H9 (cell line): ENCODE data around the gene SYNE3. TPM values are rescaled to one million over a fixed set of nuclear protein-coding genes. Genes with fewer than 3 reads are reported as not detected.

Experiments
- DNase-seq: peaks from one replicate; pipeline ENCODE4 v3.0.0-alpha.2; 2017
- H2AFZ ChIP-seq: one replicate; pipeline ENCODE4 v1.6.1; 2013; ENCODE audit warnings: mild to moderate bottlenecking, low read length, control low read depth, moderate library complexity
- H2AK5ac ChIP-seq: 2 replicates; pipeline ENCODE4 v1.6.1; 2013; ENCODE audit warnings: low read length, control low read depth, mixed read lengths; ENCODE audit not compliant: insufficient read length
- H2BK120ac ChIP-seq: one replicate; pipeline ENCODE4 v1.6.1; 2013; ENCODE audit warnings: low read depth, mild to moderate bottlenecking, low read length, control low read depth, inconsistent platforms; ENCODE audit not compliant: poor library complexity, severe bottlenecking
- H2BK12ac ChIP-seq: 2 replicates; pipeline ENCODE4 v1.6.1; 2013; ENCODE audit warnings: low read length, control low read depth, mixed read lengths, low read depth; ENCODE audit not compliant: insufficient read length
- H2BK15ac ChIP-seq: 2 replicates; pipeline ENCODE4 v1.6.1; 2013; ENCODE audit warnings: low read depth, low read length, control low read depth
- H2BK20ac ChIP-seq: one replicate; pipeline ENCODE4 v1.6.1; 2013; ENCODE audit warnings: low read depth, mild to moderate bottlenecking, low read length, control low read depth, inconsistent platforms; ENCODE audit not compliant: poor library complexity, severe bottlenecking
- H2BK5ac ChIP-seq: 2 replicates; pipeline ENCODE4 v1.6.1; 2013; ENCODE audit warnings: low read length, control low read depth, mixed read lengths; ENCODE audit not compliant: insufficient read length
- H3K14ac ChIP-seq: 2 replicates; pipeline ENCODE4 v1.6.1; 2013; ENCODE audit warnings: low read length, control low read depth; ENCODE audit not compliant: insufficient read depth
- H3K18ac ChIP-seq: 2 replicates; pipeline ENCODE4 v1.6.1; 2013; ENCODE audit warnings: low read depth, mild to moderate bottlenecking, mixed read lengths, low read length, control low read depth; ENCODE audit not compliant: insufficient read length
- H3K23ac ChIP-seq: 2 replicates; pipeline ENCODE4 v1.6.1; 2013; ENCODE audit warnings: low read length, control low read depth, mixed read lengths, low read depth; ENCODE audit not compliant: insufficient read length
- H3K23me2 ChIP-seq: 2 replicates; pipeline ENCODE4 v1.6.1; 2013; ENCODE audit warnings: low read depth, mild to moderate bottlenecking, mixed read lengths, low read length, control low read depth; ENCODE audit not compliant: insufficient read length, poor library complexity, severe bottlenecking
- H3K27ac ChIP-seq: 2 replicates; pipeline ENCODE4 v1.5.1; 2013; ENCODE audit warnings: low read length, control low read depth, mixed read lengths, low read depth; ENCODE audit not compliant: insufficient read length
- H3K27me3 ChIP-seq: 2 replicates; pipeline ENCODE4 v1.6.1; 2013; ENCODE audit warnings: low read length, control low read depth, inconsistent platforms; ENCODE audit not compliant: insufficient read depth
- H3K4ac ChIP-seq: 2 replicates; pipeline ENCODE4 v1.6.1; 2013; ENCODE audit warnings: low read depth, mild to moderate bottlenecking, control low read depth, inconsistent platforms, low read length, moderate library complexity
- H3K4me1 ChIP-seq: 2 replicates; pipeline ENCODE4 v1.6.1; 2013; ENCODE audit warnings: low read length, control low read depth, inconsistent platforms; ENCODE audit not compliant: insufficient read depth
- H3K4me2 ChIP-seq: 2 replicates; pipeline ENCODE4 v1.6.1; 2013; ENCODE audit warnings: low read length, control low read depth, mixed read lengths; ENCODE audit not compliant: insufficient read length, insufficient read depth
- H3K56ac ChIP-seq: 2 replicates; pipeline ENCODE4 v1.6.1; 2013; ENCODE audit warnings: low read depth, mild to moderate bottlenecking, mixed read lengths, low read length, control low read depth; ENCODE audit not compliant: insufficient read length
- H3K79me1 ChIP-seq: 2 replicates; pipeline ENCODE4 v1.6.1; 2013; ENCODE audit warnings: low read depth, mild to moderate bottlenecking, moderate library complexity, low read length, control low read depth, inconsistent platforms; ENCODE audit not compliant: insufficient read depth, poor library complexity, severe bottlenecking
- H3K79me2 ChIP-seq: 2 replicates; pipeline ENCODE4 v1.6.1; 2013; ENCODE audit warnings: low read length, control low read depth, inconsistent platforms; ENCODE audit not compliant: insufficient read depth
- H3K9ac ChIP-seq: 2 replicates; pipeline ENCODE4 v1.6.1; 2013; ENCODE audit warnings: low read length, control low read depth, mixed read lengths; ENCODE audit not compliant: insufficient read length; ENCODE audit errors: extremely low read depth
- H3K9me3 ChIP-seq: one replicate; pipeline ENCODE4 v1.6.1; 2013; ENCODE audit warnings: low read depth, low read length, inconsistent platforms; ENCODE audit not compliant: control insufficient read depth
- H3T11ph ChIP-seq: one replicate; pipeline ENCODE4 v1.6.1; 2013; ENCODE audit warnings: mild to moderate bottlenecking, low read length, control low read depth, inconsistent platforms
- H4K20me1 ChIP-seq: one replicate; pipeline ENCODE4 v1.6.1; 2013; ENCODE audit not compliant: control insufficient read depth, insufficient read length, insufficient read depth
- H4K5ac ChIP-seq: 2 replicates; pipeline ENCODE4 v1.6.1; 2013; ENCODE audit warnings: low read depth, mild to moderate bottlenecking, mixed read lengths, low read length, control low read depth; ENCODE audit not compliant: insufficient read length
- H4K8ac ChIP-seq: replicated peaks from 2 replicates; pipeline ENCODE4 v1.6.1; 2013; ENCODE audit warnings: low read length, control low read depth, mixed read lengths, low read depth; ENCODE audit not compliant: insufficient read length
- H4K91ac ChIP-seq: 2 replicates; pipeline ENCODE4 v1.6.1; 2013; ENCODE audit warnings: low read depth, mild to moderate bottlenecking, moderate library complexity, mixed read lengths, low read length, control low read depth; ENCODE audit not compliant: insufficient read length
- H3K27ac Mint-ChIP-seq, 3 experiments: 2 replicates in 2 of 3; 3 replicates in 1 of 3; pipeline ENCODE4 v1.8.0; 2020 to 2021; ENCODE audit warnings: mixed read lengths in 3 of 3, mild to moderate bottlenecking in 1 of 3, moderate library complexity in 1 of 3
- H3K27me3 Mint-ChIP-seq: 2 replicates; pipeline ENCODE4 v1.8.0; 2021; ENCODE audit warnings: low read depth, mild to moderate bottlenecking, moderate library complexity, mixed read lengths
- H3K36me3 Mint-ChIP-seq, 3 experiments: 2 replicates in 2 of 3; 3 replicates in 1 of 3; pipeline ENCODE4 v1.8.0; 2020 to 2021; ENCODE audit warnings: low read depth in 3 of 3, mixed read lengths in 3 of 3; ENCODE audit not compliant: insufficient read depth in 1 of 3
- H3K4me1 Mint-ChIP-seq, 2 experiments: 2 replicates each; pipeline ENCODE4 v1.8.0; 2020; ENCODE audit warnings: mixed read lengths in 2 of 2
- H3K4me3 Mint-ChIP-seq, 2 experiments: 2 replicates in 1 of 2; 3 replicates in 1 of 2; pipeline ENCODE4 v1.8.0; 2020 to 2021; ENCODE audit warnings: mild to moderate bottlenecking in 2 of 2, mixed read lengths in 2 of 2, moderate library complexity in 1 of 2
- H3K9me3 Mint-ChIP-seq, 2 experiments: 2 replicates in 1 of 2; 3 replicates in 1 of 2; pipeline ENCODE4 v1.8.0; 2020; ENCODE audit warnings: mild to moderate bottlenecking in 2 of 2, mixed read lengths in 2 of 2, moderate library complexity in 1 of 2
- CTCF ChIP-seq: fragments of 200-600 bp; sonication (generic); conservative IDR thresholded peaks from 3 replicates; pipeline ENCODE4 v1.8.0; 2021; ENCODE audit warnings: antibody characterized with exemption, mild to moderate bottlenecking
- WGBS: extraction: QIAGEN DNeasy Blood & Tissue Kit; methylation state at CpG from one replicate; pipeline ENCODE4 v1.1.7; 2013; ENCODE audit warnings: missing lambda C conversion rate, low lambda C conversion rate, mixed read lengths; ENCODE audit not compliant: insufficient read length; ENCODE audit errors: extremely low coverage; 5-methylcytosine and 5-hydroxymethylcytosine counted together
- total RNA-seq: library from RNA; stranded (reverse); gene quantifications from 2 replicates; pipeline ENCODE4 v1.2.1, GENCODE V29; 2021

SYNE3 gene
- total RNA-seq, 1 experiment from 2014 or later, result 0.11 TPM

GRCh38 chr14:95525999-95526398, 9.5 kb upstream of the SYNE3 start:
- no peak overlapping the region for H3K9ac ChIP-seq
- peaks cover 3% of the 10 kb centered on the region for H3K27me3 Mint-ChIP-seq
- H2BK20ac ChIP-seq, result no peak overlapping the region
- no peak overlapping the region for H4K5ac ChIP-seq
- H3K56ac ChIP-seq, result no peak overlapping the region
- no peaks in the 10 kb centered on the region for H3K9me3 ChIP-seq
- H3K79me2 ChIP-seq, result peaks cover 2% of the 10 kb centered on the region
- no peak overlapping the region for H2BK15ac ChIP-seq
- WGBS, result no CpG with 5 or more reads among the region's 5 CpGs
- H3K23me2 ChIP-seq, result no peaks in the 10 kb centered on the region
- H3K36me3 Mint-ChIP-seq, result peaks cover under 1 to 4% (median 2%) of the 10 kb centered on the region in 3 experiments; a peak in 1 of 7 replicates
- H2AK5ac ChIP-seq, result no peak overlapping the region
- H3K4me3 Mint-ChIP-seq, result no peak overlapping the region
- H2BK12ac ChIP-seq, result no peak overlapping the region
- H3K18ac ChIP-seq, result no peak overlapping the region
- H2BK5ac ChIP-seq, result no peak overlapping the region
- no peaks in the 10 kb centered on the region for H3K79me1 ChIP-seq
- H3K9me3 Mint-ChIP-seq, result no peaks in the 10 kb centered on the region
- H4K20me1 ChIP-seq, result no peaks in the 10 kb centered on the region
- H3K4me1 ChIP-seq, result no peaks in the 10 kb centered on the region
- no peak overlapping the region for H3T11ph ChIP-seq
- H3K4me2 ChIP-seq, result no peak overlapping the region
- H3K14ac ChIP-seq, result no peak overlapping the region
- no peaks in the 10 kb centered on the region for H3K27me3 ChIP-seq
- H3K27ac Mint-ChIP-seq, result peak overlapping the region in 1 of 3 experiments; percentile 71; a peak in 3 of 7 replicates
- H3K4ac ChIP-seq, result no peak overlapping the region
- no peak for TF ChIP-seq CTCF
- no peak overlapping the region for H2BK120ac ChIP-seq
- no peak overlapping the region for H4K91ac ChIP-seq
- H3K27ac ChIP-seq, result no peak overlapping the region
- no peak overlapping the region for H4K8ac ChIP-seq
- no peak overlapping the region for H3K23ac ChIP-seq
- peaks cover 12 to 24% of the 10 kb centered on the region in 2 experiments for H3K4me1 Mint-ChIP-seq
- no peak overlapping the region for H2AFZ ChIP-seq
- DNase-seq, result no peak
